Stimulated activated CD8-positive, alpha-beta memory T cell treated with anti-CD3 and anti-CD28 coated beads, Interleukin-15, amount 100 ng/mL, for 4 hours (primary cell): ENCODE measurements around the gene NOL4L.

Experiments used
- DNase-seq, 2 donors: peaks; one replicate each; pipeline ENCODE4 v3.0.0-alpha.2; 2020; ENCODE audit warnings: low read depth in 2 of 2

The NOL4L gene, protein sequence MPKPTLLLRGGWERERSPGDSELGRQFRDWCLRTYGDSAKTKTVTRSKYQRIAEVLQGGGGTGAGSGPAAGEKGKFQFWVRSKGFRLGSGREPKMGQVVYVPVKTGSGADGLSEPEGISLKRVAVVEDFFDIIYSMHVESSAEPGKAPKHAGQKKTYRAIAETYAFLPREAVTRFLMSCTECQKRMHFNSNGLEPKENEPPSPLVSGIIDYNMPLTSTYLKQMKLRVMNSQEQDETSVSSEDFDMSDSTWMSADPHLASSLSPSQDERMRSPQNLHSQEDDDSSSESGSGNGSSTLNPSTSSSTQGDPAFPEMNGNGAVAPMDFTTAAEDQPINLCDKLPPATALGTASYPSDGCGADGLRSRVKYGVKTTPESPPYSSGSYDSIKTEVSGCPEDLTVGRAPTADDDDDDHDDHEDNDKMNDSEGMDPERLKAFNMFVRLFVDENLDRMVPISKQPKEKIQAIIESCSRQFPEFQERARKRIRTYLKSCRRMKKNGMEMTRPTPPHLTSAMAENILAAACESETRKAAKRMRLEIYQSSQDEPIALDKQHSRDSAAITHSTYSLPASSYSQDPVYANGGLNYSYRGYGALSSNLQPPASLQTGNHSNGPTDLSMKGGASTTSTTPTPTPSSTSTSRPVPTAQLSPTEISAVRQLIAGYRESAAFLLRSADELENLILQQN

DNA sequence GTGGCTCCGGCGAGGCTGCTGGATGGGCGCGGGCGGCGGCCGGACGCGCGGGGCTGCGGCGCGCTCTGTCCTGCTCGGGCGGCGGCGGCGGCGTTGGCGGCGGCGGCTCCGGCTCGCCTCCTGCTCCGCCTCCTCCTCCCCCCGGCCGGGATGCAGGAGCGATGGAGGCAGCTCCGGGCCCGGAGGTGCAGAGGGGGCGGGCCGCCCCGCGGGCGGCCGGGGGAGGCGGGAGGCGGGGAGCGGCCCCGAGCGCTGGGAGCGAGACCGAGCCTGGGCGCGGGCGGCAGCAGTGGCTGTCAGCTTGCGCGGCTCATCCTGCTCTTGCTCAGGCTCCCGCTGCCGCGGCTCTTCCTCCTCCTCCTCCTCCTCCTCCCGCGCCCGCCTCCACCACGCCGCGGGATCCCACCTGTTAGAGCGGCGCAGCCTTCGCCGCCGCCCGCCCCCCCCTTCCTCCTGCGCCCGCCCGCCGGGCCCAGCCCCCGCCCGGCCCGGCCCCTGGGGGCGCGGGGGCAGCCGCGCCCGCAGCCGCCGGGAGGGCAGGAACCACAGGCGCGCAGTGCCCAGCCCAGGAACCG, at the start of gene NOL4L:
Gene NOL4L, minus strand, starts transcription at position 323 of the 575 bp plus-strand sequence. CDS start 443 bp downstream, outside the sequence.
- peak in 1 of 2 donors; percentile 21 for DNase-seq

DNA sequence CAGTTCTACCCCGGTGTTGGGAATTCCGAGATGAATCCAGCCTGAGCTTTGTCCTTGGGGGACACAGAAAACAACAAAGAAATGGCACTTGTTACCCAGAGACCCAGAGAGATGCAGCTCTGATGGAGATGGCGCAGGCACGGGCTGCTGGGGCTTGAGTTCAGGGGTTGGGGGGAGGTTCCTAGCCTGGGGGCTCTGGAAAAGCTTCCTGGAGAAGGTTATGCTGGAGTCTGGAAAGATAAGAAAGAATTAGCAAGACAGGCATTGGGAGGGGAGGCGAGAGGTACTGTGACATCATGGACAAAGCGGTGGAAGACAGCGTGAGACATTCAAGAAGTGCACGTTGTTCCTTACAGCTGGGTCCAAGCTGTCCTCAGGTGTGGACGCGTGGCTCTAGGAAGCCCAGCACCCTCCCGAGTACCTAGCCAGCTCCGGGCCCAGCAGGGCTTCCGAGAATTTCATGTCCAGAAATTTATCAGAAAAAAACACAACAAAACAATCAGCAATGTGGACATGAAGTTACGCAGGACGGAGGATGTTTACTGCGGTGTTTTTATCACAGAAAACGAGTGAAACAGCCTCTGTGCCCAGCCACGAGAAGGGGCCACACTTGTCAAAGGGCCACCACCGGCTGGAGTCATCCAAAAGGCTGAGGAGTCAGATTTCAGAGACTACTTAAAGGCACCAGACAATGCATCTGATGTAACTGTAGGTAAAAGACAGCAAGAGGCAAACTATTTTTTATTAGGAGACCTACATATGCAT, 49.1 kb upstream of the NOL4L start:
- no peak for DNase-seq

DNA sequence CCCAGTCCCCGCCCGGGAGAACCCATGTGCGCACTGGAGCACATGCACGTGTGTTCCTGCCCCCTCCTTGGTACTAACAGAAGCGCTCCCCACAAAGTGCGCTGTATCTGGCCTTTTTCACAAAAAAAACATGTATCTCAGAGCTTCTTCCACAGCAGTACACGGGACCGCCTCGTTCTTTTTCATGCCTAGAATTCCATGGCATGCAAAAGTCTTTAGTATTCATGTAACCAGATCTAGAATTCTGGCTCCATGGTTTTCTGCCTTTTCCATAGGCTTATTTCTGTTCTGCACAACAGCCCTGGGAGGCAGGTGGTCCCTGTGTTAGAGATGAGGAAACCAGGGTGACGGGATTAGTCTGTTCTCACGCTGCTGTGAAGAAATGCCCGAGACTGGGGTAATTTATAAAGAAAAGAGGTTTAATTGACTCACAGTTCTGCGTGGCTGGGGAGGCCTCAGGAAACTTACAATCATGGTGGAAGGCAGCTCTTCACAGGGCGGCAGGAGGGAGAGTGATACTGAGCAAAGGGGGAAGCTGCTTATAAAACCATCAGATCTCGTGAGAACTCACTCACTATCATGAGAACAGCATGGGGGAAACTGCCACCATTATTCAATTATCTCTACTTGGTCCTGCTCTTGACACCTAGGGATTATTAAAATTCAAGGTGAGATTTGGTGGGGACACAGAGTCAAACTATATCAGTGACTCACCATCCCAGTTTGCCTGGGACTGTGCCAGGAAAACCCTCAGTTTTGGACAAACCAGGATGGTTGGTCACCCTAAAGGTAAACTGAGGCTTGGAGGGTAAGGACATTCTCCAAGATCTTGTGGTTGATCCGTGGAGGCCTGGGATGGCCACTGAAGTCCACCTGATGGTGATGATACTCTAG, 47.6 kb upstream of the NOL4L start:
- DNase-seq, result no peak

DNA sequence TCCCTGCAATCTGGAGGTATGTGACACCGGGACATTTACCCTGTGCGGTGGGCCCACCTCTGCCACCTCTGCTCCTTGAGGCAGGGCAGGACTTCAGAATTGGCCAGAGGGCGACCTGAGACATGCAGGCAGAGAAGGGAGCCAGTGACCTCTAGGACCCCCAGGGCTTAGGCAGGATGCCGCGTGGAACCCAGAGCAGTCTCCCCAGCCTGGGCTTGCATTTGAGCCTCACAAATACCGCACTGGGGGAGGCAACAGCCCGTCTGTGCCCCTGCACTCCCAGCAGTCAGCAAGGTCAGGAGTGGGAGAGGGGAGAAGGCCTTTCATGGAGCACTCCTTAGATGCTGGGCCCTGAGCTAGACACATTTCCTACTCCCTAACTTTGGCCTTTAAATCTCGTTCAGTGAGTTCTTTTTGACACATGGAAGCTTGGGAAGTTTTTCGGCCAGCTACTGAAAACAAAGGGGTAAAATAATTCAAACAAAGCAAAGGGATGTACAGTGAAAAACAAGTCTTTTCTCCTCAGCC, 46.9 kb upstream of the NOL4L start:
- no peak for DNase-seq

DNA sequence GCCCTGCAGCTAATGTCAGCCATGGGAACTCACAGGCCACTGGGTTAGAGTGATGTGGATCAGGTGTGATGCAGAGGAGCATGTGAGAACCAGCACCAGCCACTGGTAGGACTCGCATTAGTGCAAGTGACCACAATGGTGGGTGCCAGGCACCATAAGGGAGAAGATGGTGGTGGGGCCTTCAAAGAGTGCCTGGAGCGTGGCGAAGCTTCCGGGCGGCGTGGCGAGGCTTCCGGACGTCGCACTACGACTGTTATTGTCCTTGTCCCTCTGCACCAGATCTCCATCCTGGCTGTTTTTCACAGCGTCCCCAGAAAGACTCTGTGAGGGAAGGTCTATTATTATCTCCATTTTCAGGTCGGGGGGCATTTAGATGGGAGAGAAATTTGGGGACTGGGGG, 44.7 kb upstream of the NOL4L start:
- no peak for DNase-seq

DNA sequence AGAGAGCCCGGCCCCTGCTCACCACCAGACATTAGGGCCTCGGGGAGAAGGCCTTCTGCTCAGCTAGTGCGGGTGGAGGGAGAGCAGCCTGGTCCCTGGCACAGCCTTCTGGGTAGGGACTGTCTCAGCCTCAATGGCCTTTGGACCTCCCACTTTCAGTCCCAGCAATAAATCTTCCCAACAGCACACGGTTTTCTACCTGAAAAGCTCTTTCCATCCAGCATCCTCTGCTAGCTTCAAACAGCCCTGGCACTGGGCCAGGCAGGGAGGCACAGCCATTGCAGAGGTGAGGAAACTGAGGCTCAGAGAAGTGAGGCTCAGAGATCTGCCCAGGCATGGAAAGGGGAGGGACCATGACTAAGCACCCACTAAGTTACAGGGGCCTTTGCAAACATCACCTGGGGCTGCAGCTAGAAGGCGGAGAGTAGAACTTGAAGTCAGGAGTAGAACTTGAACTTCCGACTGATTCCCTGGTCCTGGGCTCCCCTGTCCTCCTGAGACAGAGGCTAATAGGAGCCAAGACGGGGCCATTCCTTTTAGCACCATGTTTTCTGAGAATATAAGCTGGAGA, 43.9 kb upstream of the NOL4L start:
- DNase-seq, result no peak

DNA sequence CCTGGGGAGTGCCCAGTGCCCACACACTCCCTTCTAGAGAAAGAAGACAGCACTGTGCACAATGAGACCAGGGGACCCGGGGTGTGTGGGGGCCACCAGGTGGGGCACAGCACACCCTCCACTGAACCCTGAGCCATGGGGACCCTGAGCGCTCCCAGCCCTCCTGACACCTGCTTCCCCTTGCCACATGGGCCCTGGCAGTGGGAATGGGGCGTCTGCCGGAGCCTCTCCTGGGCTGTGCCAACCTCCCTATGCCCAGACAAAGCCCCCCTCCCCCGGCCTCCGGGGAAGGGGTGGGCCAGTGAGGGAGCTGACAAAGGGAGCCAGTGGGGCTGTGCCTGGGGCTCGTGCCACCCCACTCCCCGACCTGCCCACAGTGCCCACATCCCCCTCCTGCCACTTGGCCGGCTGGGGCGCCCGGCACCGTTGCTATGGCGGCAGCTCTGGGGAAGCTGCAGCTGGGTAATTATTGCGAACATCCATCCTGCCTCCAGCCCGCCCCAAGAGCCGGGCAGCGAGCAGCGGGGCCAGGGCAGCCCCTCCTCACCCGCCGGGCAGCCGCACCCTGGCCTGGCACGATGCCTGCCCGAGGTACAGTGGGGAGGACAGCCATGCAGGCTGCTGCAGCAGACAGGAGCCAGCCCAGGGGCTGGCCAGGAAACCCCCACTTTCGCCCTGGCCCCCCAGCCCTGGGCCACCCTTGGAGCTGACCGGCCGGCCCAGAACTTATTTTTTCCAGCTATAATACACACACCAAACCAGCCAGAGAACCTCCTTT, 41.9 kb upstream of the NOL4L start:
- DNase-seq, result no peak

DNA sequence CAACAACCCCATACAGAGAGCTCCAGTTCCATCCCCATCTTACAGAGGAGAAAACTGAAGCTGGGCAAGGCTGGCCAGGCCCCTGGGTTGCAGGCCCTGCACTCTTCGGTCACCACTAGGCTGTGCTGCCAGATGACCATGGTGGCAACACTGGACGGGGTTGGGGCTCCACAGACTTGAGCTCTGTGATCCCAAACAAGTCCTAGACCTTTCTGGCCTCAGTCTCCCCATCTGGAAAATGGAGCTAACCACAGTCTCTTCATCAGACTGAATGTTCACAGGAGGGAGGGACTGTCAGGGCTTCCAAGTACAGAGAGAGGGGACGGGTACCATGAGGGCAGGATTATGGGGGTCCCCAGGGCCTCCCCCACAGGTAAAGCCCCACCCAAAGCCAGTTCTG, 41.3 kb upstream of the NOL4L start:
- DNase-seq, result no peak

DNA sequence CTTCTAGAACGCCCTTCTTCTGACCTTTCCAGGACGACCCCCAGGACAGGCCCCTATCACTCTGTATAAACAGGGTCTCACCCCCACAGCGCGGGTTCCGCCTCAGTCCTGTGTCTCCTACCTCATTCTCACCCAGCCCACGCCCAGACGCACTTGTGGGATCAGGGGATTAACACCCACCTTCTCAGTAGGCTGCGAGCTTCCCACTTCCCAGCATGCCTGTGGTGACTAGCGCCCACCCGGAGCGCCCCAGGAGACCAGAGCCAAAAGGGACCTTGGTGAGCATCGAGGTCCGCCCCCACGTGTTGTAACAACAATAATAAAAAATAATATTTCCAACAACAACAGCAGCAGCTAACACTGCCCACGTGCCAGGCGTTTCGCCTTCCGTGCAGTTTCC, 40.9 kb upstream of the NOL4L start:
- DNase-seq, result no peak

DNA sequence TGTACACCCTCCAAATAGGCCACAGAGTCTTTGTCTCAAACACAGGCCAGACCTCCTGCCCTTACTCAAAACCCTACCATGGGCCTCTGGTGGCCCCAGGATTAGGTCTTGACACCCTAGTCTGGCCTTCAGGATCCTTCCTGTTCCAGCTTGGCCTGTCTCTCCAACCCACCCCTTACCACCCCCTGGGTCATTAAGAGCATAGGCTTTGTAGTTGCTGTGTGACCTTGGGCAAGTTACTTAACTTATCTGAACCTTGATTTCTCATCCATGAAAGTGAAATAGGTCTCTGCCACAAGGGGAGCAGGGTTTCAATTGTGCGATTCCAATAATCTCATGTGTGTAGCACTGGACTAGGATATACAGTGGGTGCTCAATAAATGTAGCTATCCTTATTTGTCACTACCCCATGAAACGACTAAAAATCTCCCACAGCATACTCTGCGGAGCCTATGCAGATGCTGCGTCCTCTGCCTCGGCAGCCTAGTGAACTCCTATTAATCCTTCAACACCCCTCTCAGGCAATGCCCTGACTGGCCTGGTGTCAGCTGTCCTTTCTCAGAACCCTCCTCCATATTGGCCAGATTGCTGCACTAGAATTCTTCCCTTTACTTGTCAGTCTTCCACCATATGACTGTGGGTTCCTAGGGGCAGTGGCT, 39.7 kb upstream of the NOL4L start:
- no peak for DNase-seq

DNA sequence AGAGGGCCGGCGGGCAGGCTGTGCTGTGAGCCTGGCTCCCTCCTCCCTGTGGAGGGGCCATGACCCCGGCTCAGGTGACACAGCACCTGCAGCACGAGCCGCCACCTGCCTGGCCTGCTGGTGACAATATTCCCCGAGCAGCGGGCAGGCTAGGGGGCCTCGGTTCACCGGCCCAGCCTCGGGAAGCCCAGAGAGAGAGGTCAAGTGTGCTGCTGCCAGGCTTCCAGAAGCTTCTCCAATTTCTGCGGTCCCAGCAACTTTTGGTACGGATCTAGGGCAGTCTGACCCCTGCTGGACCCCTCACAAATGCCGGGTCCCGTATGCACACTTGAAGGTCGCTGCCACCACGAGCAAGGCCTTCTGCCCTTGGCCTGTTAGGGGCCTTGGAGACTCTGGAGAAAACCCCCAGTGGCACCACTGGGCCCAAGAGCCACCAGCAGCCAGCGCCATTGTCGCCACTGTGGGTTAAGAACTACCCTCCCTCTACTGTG, 38.6 kb upstream of the NOL4L start:
- no peak for DNase-seq

DNA sequence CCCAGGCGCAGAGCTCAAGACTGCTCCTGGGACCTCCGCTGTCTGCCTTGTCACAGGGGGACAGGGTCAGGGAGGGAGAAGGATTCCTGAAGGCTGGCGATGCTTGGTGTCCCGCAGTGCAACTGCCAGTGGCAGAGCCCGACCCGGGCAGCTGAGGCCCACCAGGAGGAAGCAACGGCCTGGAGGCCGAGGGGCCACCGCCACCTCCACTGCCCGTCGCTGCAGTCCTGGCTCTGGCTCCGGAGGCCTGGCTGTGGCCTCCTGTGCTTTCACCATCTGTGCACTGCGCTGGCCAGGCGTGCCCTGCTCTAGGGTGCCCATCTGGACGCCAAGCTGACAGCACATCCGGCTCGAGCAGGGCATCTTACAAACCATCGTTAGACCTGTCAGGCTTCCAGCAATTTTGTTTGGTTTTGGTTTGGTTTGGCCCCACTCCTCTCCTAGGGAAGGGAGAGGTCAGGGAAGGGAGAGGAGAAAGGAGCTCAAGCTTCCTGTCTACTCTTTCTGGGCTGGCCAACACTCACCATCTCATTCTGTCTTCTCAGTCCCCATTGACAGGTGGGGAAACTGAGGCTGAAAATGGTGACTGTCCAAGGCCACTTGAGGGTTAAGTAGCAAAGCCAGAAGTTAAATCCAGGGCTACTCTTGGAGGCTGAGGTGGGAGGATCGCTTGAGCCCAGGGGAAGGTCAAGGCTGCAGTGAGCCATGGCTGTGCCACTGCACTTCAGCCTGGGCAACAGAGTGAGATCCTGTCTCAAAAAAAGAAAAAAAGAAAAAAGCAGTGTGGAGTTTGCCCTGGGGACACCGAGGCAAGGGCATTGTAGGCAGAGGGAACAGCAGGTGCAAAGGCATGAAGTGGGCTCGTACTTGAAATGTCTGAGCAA, 37.7 kb upstream of the NOL4L start:
- DNase-seq, result no peak

DNA sequence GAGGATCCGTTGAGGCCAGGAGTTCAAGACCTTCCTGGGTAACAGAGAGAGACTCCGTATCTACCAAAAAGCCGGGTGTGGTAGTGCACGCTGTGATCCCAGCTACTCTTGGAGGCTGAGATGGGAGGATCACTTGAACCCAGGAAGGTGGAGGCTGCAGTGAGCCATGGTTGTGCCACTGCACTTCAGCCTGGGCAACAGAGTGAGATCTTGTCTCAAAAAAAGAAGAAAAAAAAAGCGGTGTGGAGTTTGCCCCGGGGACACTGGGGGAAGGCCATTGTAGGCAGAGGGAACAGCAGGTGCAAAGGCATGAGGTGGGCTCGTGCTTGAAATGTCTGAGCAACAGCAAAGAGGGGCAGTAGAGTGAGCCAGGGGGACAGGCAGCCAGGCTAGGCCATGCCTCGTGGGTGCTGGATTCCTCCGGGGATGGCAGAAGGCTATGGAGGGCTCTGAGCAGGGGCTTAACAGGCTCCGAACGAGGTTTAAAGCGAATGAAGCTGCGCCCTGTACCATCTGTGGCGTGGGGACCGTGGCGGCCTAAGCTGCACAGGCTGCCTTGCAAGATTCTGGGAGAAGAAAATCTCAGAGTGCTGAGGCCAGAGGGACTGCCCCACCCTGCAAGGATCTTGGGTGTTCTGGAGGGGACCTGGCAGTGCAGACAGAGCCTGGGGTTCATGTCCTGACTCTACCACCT, 36.9 kb upstream of the NOL4L start:
- DNase-seq, result no peak

DNA sequence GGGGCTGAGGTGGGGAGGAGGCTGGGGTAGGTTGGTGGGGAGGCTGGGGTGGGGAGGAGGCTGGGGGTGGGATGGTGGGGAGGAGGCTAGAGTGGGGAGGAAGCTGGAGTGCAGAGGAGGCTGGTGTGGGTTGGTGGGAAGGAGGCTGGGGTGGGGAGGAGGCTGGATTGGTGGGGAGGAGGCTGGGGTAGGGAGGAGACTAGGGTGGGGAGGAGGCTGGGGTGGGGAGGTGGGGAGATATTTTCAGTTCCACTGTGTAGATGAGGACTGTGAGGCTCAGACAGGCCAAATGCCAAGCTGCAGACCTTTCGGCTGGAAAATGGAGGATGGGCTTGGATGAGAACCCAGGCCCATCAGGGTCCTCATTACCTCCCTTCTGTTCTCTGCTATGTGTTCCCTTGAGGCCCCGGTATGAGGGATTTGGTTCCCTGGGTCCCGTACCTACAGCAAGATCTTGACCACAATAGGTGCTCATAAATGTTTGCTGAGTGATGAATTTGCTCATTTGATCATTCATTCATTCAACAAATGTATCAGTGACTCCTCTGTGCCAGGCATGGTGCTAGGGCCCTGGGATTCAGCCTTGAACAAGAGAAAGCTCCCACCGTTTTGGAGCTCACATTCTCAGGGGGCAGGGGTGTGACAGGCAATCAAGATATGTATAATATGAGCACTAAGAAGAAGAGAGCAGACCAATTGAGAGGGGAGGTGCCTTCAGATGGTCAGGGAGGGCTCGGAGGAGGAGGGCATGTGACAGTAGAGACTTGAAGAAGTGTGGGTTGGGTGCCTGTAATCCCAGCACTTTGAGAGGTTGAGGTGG, 36.1 kb upstream of the NOL4L start:
- DNase-seq, result no peak

DNA sequence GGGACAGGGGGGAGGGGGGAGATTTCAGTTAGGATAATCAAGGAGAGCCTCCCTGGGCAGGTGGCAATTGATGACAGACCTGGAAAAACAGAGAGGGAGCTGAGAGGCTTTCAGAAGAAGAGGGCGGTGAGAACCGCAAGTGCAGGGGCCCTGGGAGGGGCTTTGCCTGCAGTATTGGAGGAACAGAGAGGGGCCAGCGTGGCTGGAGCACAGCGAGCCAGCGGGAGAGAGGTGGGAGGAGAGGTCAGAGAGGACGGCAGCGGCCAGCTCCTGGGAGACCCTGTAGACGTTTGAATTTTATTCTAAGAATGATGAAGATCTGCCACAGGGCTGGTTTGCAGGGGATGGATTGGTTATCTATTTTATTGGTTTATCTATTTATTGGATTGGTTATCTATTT, 34.5 kb upstream of the NOL4L start:
- no peak for DNase-seq

DNA sequence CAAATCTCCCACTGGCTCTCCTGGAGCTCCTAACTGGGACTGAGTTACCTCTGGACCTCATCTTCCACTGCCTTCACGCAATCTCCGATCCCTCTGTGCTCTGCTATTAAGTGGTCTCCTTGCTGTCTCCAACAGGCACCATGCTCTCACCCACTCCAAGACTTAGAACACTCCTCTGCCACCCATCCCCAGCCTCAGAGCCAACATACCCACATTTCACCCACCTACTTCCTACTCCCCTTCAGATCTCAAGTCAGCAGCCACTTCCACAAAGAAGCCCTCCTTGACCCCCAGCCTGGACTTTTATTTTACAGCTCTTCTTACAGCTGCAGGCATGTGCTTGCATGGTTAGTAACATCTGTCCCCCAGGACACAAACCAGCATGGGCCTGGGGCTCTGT, 29.6 kb upstream of the NOL4L start:
- DNase-seq, result no peak

DNA sequence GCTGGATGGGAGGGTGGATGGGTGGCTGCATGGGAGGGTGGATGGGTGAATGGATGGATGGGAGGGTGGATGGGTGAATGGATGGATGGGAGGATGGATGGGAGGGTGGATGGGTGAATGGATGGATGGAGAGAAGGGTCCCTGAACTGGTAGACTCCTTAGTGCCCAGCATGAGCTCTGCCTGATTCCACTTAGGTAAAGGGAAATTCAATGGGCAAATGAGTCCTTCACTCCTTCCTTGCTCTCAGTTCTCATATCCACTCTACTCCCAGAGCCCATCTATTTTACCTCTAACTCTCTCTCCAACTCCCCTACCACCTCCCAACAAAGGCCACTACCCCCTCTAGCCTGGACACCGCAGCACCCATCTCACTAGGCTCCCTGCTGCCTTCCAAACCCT, 29.2 kb upstream of the NOL4L start:
- no peak for DNase-seq
